Natural killer cell (primary cell): ENCODE measurements around the gene TNRC6B. TPM values are rescaled to one million over a fixed set of nuclear protein-coding genes. Genes with fewer than 3 reads are reported as not detected.

Experiments used
- ATAC-seq, 3 donors: fragments of 150-1000 bp in 2 of 3; fragments of 200-7000 bp in 1 of 3; cut with Tn5 transposase; 1 replicate in 1 of 3; 2 replicates in 2 of 3; pipeline ENCODE4 v1.10.0; 2021; ENCODE audit warnings: mild to moderate bottlenecking in 2 of 3, moderate library complexity in 2 of 3
- DNase-seq, 2 donors: peaks; one replicate each; pipeline versions ENCODE4 v3.0.0 to v3.0.0-alpha.2; 2013 to 2021; ENCODE audit warnings: mixed read lengths in 1 of 2
- H3K27ac ChIP-seq: one replicate; pipeline ENCODE4 v1.5.1; 2013; ENCODE audit warnings: mild to moderate bottlenecking, low read length
- H3K27me3 ChIP-seq: one replicate; pipeline ENCODE4 v1.6.1; 2013; ENCODE audit warnings: low read length; ENCODE audit not compliant: control insufficient read depth, insufficient read depth
- H3K36me3 ChIP-seq: one replicate; pipeline ENCODE4 v1.6.1; 2013; ENCODE audit warnings: low read length; ENCODE audit not compliant: control insufficient read depth, insufficient read depth
- H3K4me1 ChIP-seq: one replicate; pipeline ENCODE4 v1.6.1; 2013; ENCODE audit warnings: low read length; ENCODE audit not compliant: control insufficient read depth, insufficient read depth
- H3K4me3 ChIP-seq: one replicate; pipeline ENCODE4 v1.5.1; 2013; ENCODE audit warnings: low read length
- H3K9me3 ChIP-seq: one replicate; pipeline ENCODE4 v1.6.1; 2013; ENCODE audit warnings: low read length; ENCODE audit not compliant: control insufficient read depth, insufficient read depth
- H3K27ac Mint-ChIP-seq, 2 donors: one replicate each; pipeline ENCODE4 v1.8.0; 2022; ENCODE audit warnings: mild to moderate bottlenecking in 2 of 2, mixed read lengths in 2 of 2, moderate library complexity in 1 of 2
- H3K27me3 Mint-ChIP-seq, 2 donors: one replicate each; pipeline ENCODE4 v1.8.0; 2022; ENCODE audit warnings: low read depth in 2 of 2, mixed read lengths in 2 of 2
- H3K36me3 Mint-ChIP-seq: one replicate; pipeline ENCODE4 v1.8.0; 2022; ENCODE audit warnings: mixed read lengths
- H3K4me1 Mint-ChIP-seq, 2 donors: one replicate each; pipeline ENCODE4 v1.8.0; 2022; ENCODE audit warnings: mixed read lengths in 2 of 2
- H3K4me3 Mint-ChIP-seq: one replicate; pipeline ENCODE4 v1.8.0; 2022; ENCODE audit warnings: mild to moderate bottlenecking, moderate library complexity, mixed read lengths
- H3K9me3 Mint-ChIP-seq, 2 donors: one replicate each; pipeline ENCODE4 v1.8.0; 2022; ENCODE audit warnings: mixed read lengths in 2 of 2
- CTCF ChIP-seq: fragments of 200-600 bp; IDR thresholded peaks from one replicate; pipeline ENCODE4 v1.8.0; 2022; ENCODE audit warnings: antibody characterized with exemption
- WGBS: methylation state at CpG from one replicate; pipeline ENCODE4 v1.1.7; 2013; ENCODE audit warnings: missing lambda C conversion rate; ENCODE audit not compliant: insufficient coverage; 5-methylcytosine and 5-hydroxymethylcytosine counted together
- intact Hi-C: fragments of 100-400 bp; cut with micrococcal nuclease; formaldehyde crosslinking; loops from one replicate; pipeline ENCODE4 v1.14.2; 2022
- total RNA-seq, 4 donors: library from RNA; stranded (reverse); fragments of 120-200 nt in 1 of 4; gene quantifications; one replicate each; pipeline versions ENCODE4 v1.2.3 to v1.2.4, GENCODE V29; 2013 to 2022

The TNRC6B gene
- total RNA-seq, 3 donors from 2014 or later (not counting 1 experiment from before 2014, with no cell fraction given): 112 to 141 (median 138) TPM

DNA sequence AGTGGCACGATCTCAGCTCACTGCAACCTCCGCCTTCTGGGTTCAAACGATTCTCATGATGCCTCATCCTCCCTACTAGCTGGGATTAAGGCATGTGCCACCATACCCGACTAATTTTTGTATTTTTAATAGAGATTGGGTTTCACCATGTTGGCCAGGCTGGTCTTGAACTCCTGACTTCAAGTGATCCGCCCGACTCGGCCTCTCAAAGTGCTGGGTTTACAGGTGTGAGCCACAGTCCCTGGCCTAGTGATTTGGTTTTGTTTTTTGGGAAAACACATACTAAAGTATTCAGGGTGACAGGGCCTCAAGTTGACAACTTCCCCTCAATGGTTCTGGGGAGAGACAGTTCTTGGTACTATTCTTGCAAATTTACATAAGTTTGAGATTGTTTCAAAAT lies 22.1 kb downstream of the TNRC6B start:
- Mint-ChIP-seq H3K4me1 (peaks cover 67 to 68% of the 10 kb centered on the region in 2 donors), H3K36me3 (no peaks in the 10 kb centered on the region), H3K4me3 (no peak overlapping the region), H3K9me3 (no peaks in the 10 kb centered on the region), H3K27me3 (no peaks in the 10 kb centered on the region), H3K27ac (peak overlapping the region in 1 of 2 donors; percentile 70)
- no peak for TF ChIP-seq CTCF
- peaks cover 25% of the 10 kb centered on the region for H3K4me1 ChIP-seq
- intact Hi-C loops: loop anchor here (2.0 kb wide), 1 partner anchor 49 kb away; no protein-coding TSS in a partner anchor
- no peak overlapping the region for H3K4me3 ChIP-seq
- no peaks in the 10 kb centered on the region for H3K9me3 ChIP-seq
- H3K27ac ChIP-seq: no peak overlapping the region
- WGBS: 94% methylated on average over 7 of the region's 7 CpGs
- H3K27me3 ChIP-seq: no peaks in the 10 kb centered on the region
- DNase-seq (no peak), ATAC-seq (no peak)
- no peaks in the 10 kb centered on the region for H3K36me3 ChIP-seq

GRCh38 chr22:40200795-40201530 lies 23.2 kb downstream of the TNRC6B start:
- peak; percentile 37 to 50 for DNase-seq
- Mint-ChIP-seq H3K36me3 (no peaks in the 10 kb centered on the region), H3K27ac (peak overlapping the region; percentile 61 to 65), H3K4me1 (peaks cover 66 to 67% of the 10 kb centered on the region in 2 donors), H3K4me3 (peak overlapping the region; percentile 28), H3K27me3 (no peaks in the 10 kb centered on the region), H3K9me3 (no peaks in the 10 kb centered on the region)
- H3K27me3 ChIP-seq: no peaks in the 10 kb centered on the region
- intact Hi-C loops: loop anchor here (2.0 kb wide), 1 partner anchor 48 kb away; no protein-coding TSS in a partner anchor
- ATAC-seq: peak; percentile 94 to 98 (median 94)
- no peaks in the 10 kb centered on the region for H3K36me3 ChIP-seq
- TF ChIP-seq CTCF: no peak
- 46% methylated on average over 5 of the region's 7 CpGs for WGBS
- no peak overlapping the region for H3K27ac ChIP-seq
- H3K4me3 ChIP-seq: no peak overlapping the region
- peaks cover 25% of the 10 kb centered on the region for H3K4me1 ChIP-seq
- no peaks in the 10 kb centered on the region for H3K9me3 ChIP-seq

DNA sequence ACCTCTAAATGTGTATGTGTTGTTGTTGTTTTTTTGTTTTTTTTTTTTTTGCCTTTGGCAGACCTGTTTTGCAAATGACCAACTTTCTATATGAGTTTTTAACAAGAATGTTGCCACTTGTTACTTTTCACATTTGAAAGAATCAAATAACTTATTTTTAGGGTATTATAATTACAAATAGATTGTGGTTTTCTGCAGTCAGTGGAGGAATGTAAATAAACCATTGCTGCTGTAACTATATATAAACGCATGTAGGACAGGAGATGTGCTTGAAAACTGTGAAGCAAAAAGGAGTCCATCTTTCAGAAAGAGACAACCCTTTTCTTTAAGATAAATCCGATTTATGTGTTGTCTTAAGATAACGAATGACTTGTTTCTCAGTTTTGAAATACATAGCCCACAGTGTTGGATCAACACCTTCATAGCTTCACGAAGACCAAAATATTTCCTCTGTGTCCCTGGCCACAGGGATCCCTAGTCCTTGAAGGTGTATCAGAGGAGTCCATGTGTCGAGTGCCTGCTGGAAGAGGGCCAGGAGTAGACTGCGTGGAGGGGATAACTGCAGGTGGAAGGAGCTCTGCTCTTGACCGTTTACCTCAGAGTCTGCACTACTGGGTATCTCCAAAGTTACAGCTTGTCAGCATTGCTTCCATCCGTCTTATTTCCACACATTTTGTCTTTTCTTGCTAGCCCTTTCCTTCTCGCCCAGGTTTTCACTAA lies 24.7 kb downstream of the TNRC6B start:
- Mint-ChIP-seq H3K9me3 (no peaks in the 10 kb centered on the region), H3K36me3 (no peaks in the 10 kb centered on the region), H3K27me3 (no peaks in the 10 kb centered on the region), H3K27ac (peak overlapping the region; percentile 73 to 74), H3K4me1 (peaks cover 56 to 58% of the 10 kb centered on the region in 2 donors), H3K4me3 (no peak overlapping the region)
- H3K27ac ChIP-seq: no peak overlapping the region
- no peaks in the 10 kb centered on the region for H3K27me3 ChIP-seq
- H3K4me1 ChIP-seq: peaks cover 25% of the 10 kb centered on the region
- no peak for TF ChIP-seq CTCF
- WGBS: 86% methylated on average over 9 of the region's 9 CpGs
- no peaks in the 10 kb centered on the region for H3K36me3 ChIP-seq
- ATAC-seq (no peak), DNase-seq (no peak)
- intact Hi-C loops: no loop called here
- no peak overlapping the region for H3K4me3 ChIP-seq
- no peaks in the 10 kb centered on the region for H3K9me3 ChIP-seq
